K562 (cell line): ENCODE results near the gene HMSD.

Experiments used
- ELF4 ChIP-seq: fragments of 450-650 bp; formaldehyde crosslinking; IDR thresholded peaks from 2 replicates; pipeline ENCODE4 v1.4.0; 2022; ENCODE audit warnings: missing genetic modification characterization
- FOSL1 ChIP-seq: fragments of 200-800 bp; sonication (Bioruptor generic); conservative IDR thresholded peaks from 2 replicates; pipeline ENCODE4 v1.6.1; 2016; ENCODE audit warnings: missing genetic modification characterization, missing compliant biosample characterization
- FOXA1 ChIP-seq: fragments of 450-650 bp; IDR thresholded peaks from 2 replicates; pipeline ENCODE4 v1.6.1; 2016; ENCODE audit warnings: mild to moderate bottlenecking, borderline replicate concordance
- GATA2 ChIP-seq: sonication (generic); formaldehyde crosslinking; IDR thresholded peaks from 2 replicates; pipeline ENCODE4 v1.4.0; 2020; ENCODE audit warnings: mild to moderate bottlenecking, missing genetic modification reagents
- IFI16 ChIP-seq: fragments of 250-450 bp; sonication (Bioruptor Pico); IDR thresholded peaks from 2 replicates; pipeline ENCODE4 v2.1.2; 2022; ENCODE audit warnings: mild to moderate bottlenecking, inconsistent platforms
- ILF3 ChIP-seq: fragments of 450-650 bp; IDR thresholded peaks from 2 replicates; pipeline ENCODE4 v1.6.1; 2018; ENCODE audit warnings: antibody characterized with exemption, mild to moderate bottlenecking, moderate library complexity, borderline replicate concordance
- YY1 ChIP-seq, 3 experiments: IDR thresholded peaks; 2 replicates each; pipeline ENCODE4 v1.6.1; 2011; ENCODE audit warnings: low read length in 2 of 3, mild to moderate bottlenecking in 2 of 3, moderate library complexity in 2 of 3, borderline replicate concordance in 1 of 3, control low read depth in 1 of 3, low read depth in 1 of 3; ENCODE audit not compliant: insufficient read depth in 3 of 3, insufficient replicate concordance in 2 of 3, control insufficient read depth in 1 of 3, insufficient read length in 1 of 3; ENCODE audit errors: extremely low read depth in 1 of 3
- ZNF175 ChIP-seq: fragments of 200-800 bp; sonication (Bioruptor generic); IDR thresholded peaks from 2 replicates; pipeline ENCODE4 v1.6.1; 2016; ENCODE audit warnings: low read depth, mild to moderate bottlenecking, missing genetic modification characterization, missing compliant biosample characterization
- ZNF518B ChIP-seq: fragments of 250-450 bp; sonication (Bioruptor Pico); IDR thresholded peaks from 2 replicates; pipeline ENCODE4 v1.5.0; 2021; ENCODE audit warnings: mild to moderate bottlenecking, moderate library complexity
- TF ChIP-seq, protein P1 (sequence below): sonication (generic); formaldehyde crosslinking; IDR thresholded peaks from 2 replicates; pipeline ENCODE4 v1.8.1; 2023; ENCODE audit warnings: mild to moderate bottlenecking, missing genetic modification reagents
- TF ChIP-seq, protein P2 (sequence below): sonication (generic); formaldehyde crosslinking; IDR thresholded peaks from 2 replicates; pipeline ENCODE4 v1.8.1; 2023; ENCODE audit warnings: mild to moderate bottlenecking, missing genetic modification reagents

DNA sequence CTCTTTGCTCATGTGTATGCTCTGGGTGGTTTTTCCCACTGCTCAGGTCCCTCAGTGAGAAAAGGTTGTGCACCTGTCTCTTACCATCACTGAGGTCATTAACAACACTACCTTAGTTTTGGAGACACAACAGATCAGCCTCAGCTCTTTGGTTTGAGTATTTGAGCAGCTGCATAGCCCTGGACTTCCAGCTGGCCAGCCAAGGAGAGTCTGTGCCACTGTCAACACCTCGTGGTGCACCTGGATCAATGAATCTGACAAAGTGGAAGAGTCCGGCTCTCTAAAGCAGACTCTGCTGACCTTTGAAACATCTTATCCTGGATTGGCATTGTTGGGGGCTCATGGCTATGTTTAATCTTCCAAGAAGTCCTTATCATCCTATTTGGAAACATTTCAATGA lies 50.8 kb downstream of the HMSD start:
- TF ChIP-seq FOXA1 (no peak), IFI16 (CRISPR knock-in tag) (no peak), YY1 (IDR thresholded peaks at IDR 0.05; ENCODE audit: borderline replicate concordance in 1 of 3, control insufficient read depth in 1 of 3, extremely low read depth in 1 of 3, insufficient read depth in 3 of 3, insufficient read length in 1 of 3, insufficient replicate concordance in 2 of 3, low read depth in 1 of 3, low read length in 2 of 3) (no peak), FOSL1 (tag) (no peak), ZNF518B (CRISPR knock-in tag) (no peak), ELF4 (CRISPR knock-in tag) (no peak), ILF3 (no peak), ZNF175 (CRISPR knock-in tag) (no peak), GATA2 (no peak)
- TF ChIP-seq, protein P1, sequence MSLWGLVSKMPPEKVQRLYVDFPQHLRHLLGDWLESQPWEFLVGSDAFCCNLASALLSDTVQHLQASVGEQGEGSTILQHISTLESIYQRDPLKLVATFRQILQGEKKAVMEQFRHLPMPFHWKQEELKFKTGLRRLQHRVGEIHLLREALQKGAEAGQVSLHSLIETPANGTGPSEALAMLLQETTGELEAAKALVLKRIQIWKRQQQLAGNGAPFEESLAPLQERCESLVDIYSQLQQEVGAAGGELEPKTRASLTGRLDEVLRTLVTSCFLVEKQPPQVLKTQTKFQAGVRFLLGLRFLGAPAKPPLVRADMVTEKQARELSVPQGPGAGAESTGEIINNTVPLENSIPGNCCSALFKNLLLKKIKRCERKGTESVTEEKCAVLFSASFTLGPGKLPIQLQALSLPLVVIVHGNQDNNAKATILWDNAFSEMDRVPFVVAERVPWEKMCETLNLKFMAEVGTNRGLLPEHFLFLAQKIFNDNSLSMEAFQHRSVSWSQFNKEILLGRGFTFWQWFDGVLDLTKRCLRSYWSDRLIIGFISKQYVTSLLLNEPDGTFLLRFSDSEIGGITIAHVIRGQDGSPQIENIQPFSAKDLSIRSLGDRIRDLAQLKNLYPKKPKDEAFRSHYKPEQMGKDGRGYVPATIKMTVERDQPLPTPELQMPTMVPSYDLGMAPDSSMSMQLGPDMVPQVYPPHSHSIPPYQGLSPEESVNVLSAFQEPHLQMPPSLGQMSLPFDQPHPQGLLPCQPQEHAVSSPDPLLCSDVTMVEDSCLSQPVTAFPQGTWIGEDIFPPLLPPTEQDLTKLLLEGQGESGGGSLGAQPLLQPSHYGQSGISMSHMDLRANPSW (CRISPR knock-in tag), result no peak
- TF ChIP-seq, protein P2, sequence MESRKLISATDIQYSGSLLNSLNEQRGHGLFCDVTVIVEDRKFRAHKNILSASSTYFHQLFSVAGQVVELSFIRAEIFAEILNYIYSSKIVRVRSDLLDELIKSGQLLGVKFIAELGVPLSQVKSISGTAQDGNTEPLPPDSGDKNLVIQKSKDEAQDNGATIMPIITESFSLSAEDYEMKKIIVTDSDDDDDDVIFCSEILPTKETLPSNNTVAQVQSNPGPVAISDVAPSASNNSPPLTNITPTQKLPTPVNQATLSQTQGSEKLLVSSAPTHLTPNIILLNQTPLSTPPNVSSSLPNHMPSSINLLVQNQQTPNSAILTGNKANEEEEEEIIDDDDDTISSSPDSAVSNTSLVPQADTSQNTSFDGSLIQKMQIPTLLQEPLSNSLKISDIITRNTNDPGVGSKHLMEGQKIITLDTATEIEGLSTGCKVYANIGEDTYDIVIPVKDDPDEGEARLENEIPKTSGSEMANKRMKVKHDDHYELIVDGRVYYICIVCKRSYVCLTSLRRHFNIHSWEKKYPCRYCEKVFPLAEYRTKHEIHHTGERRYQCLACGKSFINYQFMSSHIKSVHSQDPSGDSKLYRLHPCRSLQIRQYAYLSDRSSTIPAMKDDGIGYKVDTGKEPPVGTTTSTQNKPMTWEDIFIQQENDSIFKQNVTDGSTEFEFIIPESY (CRISPR knock-in tag), result no peak
